Mucosa of stomach (tissue), 1 donor: ENCODE measurements around the gene RHOD.

Source experiments
- H3K27me3 ChIP-seq: one replicate; pipeline ENCODE4 v1.7.0; 2013; ENCODE audit warnings: mild to moderate bottlenecking, low read length; ENCODE audit not compliant: control insufficient read depth, insufficient read depth
- H3K36me3 ChIP-seq: one replicate; pipeline ENCODE4 v1.7.0; 2013; ENCODE audit warnings: low read length; ENCODE audit not compliant: control insufficient read depth, insufficient read depth
- H3K4me1 ChIP-seq: one replicate; pipeline ENCODE4 v1.7.0; 2013; ENCODE audit warnings: mild to moderate bottlenecking, low read length; ENCODE audit not compliant: control insufficient read depth, insufficient read depth
- H3K4me3 ChIP-seq: one replicate; pipeline ENCODE4 v1.7.0; 2013; ENCODE audit warnings: low read length
- H3K9ac ChIP-seq: one replicate; pipeline ENCODE4 v1.7.0; 2013; ENCODE audit warnings: mild to moderate bottlenecking, low read length, moderate library complexity
- H3K9me3 ChIP-seq: one replicate; pipeline ENCODE4 v1.7.0; 2013; ENCODE audit warnings: mild to moderate bottlenecking, low read length, moderate library complexity; ENCODE audit not compliant: control insufficient read depth
- donor health status: Pancreatic carcinoma.

Gene RHOD

DNA sequence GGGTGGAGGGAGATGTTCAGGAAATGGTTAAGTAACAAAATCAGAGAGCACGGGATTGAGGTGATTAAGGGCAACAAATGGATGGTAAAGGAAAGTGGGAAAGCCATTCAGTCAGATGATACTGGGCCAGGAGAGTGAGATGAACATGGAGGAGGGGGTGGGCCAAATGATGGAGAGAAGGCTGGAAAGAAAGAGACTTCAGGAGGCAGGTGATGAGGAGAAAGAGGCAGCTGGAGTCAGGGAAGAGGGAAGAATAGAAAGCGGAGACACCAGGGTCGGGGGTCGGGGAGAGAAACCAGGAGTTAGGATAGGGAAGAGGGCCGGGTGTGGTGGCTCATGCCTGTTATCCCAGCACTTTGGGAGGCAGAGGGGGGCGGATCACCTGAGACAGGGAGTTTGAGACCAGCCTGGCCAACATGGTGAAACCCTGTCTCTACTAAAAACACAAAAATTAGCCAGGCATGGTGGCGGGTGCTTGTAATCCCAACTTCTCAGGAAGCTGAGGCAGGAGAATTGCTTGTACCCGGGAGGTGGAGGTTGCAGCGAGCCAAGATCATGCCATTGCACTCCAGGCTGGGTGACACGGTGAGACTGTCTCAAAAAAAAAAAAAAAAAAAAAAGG is 57.7 kb downstream of the RHOD start:
- Histone ChIP-seq H3K27me3 (no peaks in the 10 kb centered on the region), H3K36me3 (no peaks in the 10 kb centered on the region), H3K9me3 (no peaks in the 10 kb centered on the region), H3K4me3 (no peak overlapping the region), H3K4me1 (peaks cover 20% of the 10 kb centered on the region), H3K9ac (no peak overlapping the region)

DNA sequence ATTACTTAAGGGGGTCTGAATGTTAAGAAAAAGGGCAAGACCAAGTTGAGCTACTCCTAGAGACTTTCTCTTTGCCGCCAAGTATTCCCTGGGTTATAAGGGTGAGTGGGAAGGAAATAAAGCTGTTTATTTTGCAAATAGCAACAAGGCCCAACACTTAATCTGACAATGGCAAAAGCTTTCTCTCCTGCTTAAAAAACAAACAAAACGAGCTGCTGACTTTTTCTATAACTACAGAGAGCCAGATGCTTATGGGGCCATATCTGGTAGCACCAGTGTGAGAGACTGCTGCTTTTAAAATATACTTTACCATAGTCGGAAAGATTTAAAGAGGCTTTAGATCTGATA is 60.1 kb downstream of the RHOD start:
- Histone ChIP-seq H3K9me3 (no peaks in the 10 kb centered on the region), H3K36me3 (no peaks in the 10 kb centered on the region), H3K4me3 (no peak overlapping the region), H3K27me3 (no peaks in the 10 kb centered on the region), H3K9ac (no peak overlapping the region), H3K4me1 (peaks cover 20% of the 10 kb centered on the region)

DNA sequence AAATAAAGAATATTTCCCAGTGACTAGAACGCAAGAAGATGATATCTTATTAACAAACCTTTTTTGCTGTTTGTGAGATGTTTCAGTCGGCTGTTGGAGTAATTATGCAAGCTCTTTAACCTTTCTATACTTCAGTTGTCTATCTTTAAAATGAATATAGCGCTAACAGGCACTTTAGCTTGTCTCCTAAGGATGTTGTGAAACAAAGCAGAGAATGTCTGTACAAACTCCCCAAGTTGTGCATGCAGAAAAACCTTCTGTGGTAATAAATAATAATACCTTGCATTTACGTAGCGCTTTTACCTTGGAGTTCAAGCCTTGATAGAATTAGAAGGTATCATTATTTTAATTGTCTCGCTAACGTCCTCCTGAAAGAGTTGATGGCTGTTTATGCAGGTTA is 60.5 kb downstream of the RHOD start:
- peaks cover 20% of the 10 kb centered on the region for H3K4me1 ChIP-seq
- H3K36me3 ChIP-seq: no peaks in the 10 kb centered on the region
- peak overlapping the region; percentile 9 for H3K4me3 ChIP-seq
- H3K27me3 ChIP-seq: no peaks in the 10 kb centered on the region
- H3K9me3 ChIP-seq: no peaks in the 10 kb centered on the region
- peak overlapping the region; percentile 79 for H3K9ac ChIP-seq

DNA sequence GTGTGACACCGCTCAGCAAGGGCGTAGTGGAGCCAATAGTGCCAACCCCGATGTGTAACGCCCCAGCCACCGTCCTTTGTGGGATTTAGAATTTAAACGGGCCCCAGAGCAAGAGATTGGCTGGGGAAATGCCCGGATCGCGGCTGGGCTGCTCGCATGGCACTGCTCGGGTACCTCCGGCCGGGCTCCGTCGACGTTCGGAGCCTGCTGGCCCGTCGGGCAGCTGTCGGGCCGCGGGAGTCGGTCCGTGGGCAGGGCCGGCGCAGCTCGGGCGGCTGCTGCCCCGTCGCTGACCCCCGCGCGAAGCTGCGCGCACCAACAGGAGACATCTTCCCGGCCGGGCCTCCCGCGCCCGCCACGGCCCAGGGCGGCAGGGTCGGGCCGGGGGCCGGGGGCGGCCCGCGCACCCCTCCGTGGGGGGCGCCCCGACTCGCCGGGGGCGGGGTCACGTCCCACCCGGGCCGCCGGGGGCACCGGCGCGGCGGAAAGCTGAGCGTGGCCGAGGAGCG is 61.1 kb downstream of the RHOD start:
- H3K4me3 ChIP-seq: peak overlapping the region; percentile 9
- no peaks in the 10 kb centered on the region for H3K36me3 ChIP-seq
- H3K4me1 ChIP-seq: peaks cover 20% of the 10 kb centered on the region
- H3K27me3 ChIP-seq: no peaks in the 10 kb centered on the region
- H3K9ac ChIP-seq: peak overlapping the region; percentile 90
- H3K9me3 ChIP-seq: no peaks in the 10 kb centered on the region

DNA sequence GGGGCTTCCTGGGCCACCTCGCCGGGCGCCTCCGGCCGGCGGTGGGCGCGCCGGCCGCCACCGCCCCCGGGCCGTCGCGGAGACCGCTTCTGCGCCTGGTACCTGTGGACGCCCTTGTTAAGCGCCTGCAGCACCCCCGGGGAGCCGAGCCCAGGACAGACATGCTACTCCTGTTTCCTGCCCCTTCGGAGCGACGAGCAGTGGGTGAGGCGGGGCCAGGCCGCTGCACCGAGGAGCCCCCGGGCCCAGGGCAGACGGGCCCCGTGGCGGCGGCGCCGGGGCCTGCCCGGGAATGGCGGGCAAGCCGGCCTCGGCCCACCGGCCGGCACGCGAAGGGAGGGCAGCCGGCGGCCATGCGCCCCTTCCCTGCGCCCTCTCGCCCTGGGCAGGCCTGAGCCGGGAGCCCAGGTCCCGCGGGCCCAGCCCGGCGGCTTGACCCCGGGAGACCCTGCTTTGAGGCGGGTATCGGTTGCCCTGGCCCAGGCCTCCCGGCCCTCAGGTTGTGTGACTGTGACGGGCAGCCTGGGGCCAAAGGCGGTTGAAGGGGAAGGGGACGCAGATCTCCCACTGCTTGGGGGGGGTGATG is 61.6 kb downstream of the RHOD start:
- Histone ChIP-seq H3K4me1 (peaks cover 20% of the 10 kb centered on the region), H3K4me3 (no peak overlapping the region), H3K9me3 (no peaks in the 10 kb centered on the region), H3K27me3 (no peaks in the 10 kb centered on the region), H3K36me3 (no peaks in the 10 kb centered on the region), H3K9ac (peak overlapping the region; percentile 90)

DNA sequence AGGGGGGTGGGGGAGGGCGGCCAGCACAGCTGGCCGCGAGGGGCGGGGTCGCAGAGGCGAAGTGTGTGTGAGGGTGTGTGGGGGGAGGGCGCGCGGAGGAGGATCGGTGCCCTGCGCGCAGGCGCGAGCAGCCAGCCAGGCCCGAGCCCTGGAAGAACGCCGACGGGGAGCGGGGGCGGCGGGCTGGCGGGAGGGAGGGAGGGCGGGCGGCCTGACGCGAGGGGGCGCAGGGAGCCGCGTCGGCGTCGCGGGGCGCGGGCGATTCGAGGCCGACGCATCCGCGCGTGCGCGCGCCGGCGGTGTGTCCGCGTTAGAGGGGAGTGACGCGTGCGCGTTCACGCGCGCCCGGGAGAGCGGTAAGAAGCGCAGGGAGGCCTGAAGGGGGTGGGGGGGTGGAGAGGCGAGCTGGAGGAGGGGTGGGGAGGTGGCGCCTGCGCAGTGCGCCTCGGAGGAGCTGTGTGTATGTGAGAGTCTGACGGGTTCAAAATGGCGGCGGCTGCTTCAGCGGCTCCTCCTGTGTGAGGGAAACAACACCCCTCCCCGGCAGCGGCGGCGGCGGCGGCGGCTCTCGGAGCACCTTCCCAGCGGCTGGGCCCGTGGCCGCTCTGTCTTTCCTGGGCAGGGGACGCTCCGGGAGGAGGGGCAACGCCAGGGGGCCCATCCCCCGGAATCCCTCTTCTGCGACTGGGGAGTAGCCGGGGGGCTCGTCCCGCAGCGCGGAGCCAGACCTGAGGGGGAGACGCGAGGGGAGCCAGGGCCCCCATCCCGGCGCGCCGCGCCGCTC is 62.3 kb downstream of the RHOD start, which contains the start of gene KDM2A:
Gene KDM2A (plus strand): TSS at position 463 of the 784 bp plus-strand sequence. CDS start 2,054 bp downstream, outside the sequence.
- Histone ChIP-seq H3K4me1 (peaks cover 20% of the 10 kb centered on the region), H3K9ac (peak within 1 kb of the TSS; percentile 90)

DNA sequence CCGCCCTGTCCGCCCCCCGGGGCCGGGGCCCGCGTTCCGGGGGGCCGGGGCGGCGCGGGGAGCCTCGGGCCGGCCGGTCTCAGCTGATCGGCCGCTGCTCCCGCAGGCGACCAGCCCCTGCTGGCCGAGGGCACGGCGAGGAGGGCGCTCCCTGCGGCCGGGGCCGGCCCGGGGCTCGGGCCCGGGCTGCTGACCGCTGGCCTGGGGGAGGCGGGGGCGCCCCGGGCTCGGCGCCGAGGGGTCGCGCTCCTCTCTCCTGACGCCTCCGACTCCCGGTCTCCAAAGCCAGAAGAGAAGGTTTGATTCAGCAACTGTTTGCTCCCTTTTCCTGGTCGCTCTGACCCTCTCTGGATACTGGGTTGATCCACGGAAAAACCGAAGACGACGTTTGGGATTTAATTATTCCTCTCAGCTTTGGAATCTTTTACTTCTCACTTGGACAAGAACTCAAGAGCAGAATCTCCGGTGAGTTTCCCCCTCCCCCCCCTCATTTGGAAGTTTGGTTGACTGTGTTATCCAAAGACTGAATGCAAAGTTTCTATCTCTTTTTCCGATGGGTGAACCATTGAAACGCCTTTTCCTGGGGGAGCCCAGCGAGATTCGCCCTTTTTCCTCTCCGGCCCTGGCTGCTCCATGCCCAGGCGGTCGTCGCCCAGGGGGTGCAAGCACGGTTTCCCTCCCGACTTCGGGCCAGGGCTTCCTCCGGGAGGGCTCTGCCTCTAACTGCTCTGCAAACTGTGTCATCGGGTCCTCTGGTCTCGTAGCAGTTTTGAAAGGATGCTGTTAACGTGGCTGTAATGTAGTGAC is 63.1 kb downstream of the RHOD start:
- peak overlapping the region; percentile 90 for H3K9ac ChIP-seq
- peaks cover 15% of the 10 kb centered on the region for H3K4me1 ChIP-seq
- peak overlapping the region; percentile 93 for H3K4me3 ChIP-seq
- no peaks in the 10 kb centered on the region for H3K27me3 ChIP-seq
- no peaks in the 10 kb centered on the region for H3K36me3 ChIP-seq
- no peaks in the 10 kb centered on the region for H3K9me3 ChIP-seq

More for the DNA sequence above, 62.3 kb downstream of the RHOD start, which contains the start of gene KDM2A:
- Histone ChIP-seq H3K27me3 (no peaks in the 10 kb centered on the region), H3K4me3 (peak within 1 kb of the TSS; percentile 93), H3K36me3 (no peaks in the 10 kb centered on the region), H3K9me3 (no peaks in the 10 kb centered on the region)

DNA sequence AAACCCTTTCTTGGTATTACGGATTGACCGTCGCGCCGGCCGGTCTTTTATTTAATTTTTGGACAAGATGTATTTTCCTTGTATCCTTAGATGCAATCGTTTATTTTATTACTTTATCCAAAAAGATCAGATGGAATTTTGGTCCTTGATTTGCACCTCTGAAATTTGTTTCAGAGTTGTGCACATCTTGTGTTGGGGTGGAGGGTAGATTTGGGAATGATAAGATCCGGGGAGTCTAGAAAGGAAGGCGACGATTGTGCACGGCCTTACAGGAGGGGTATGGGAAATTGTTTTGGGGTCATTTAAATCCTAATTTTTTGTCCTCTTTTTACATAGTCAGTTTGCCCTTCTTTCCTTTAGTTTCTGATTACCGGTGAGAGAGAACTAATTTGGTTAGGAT is 63.8 kb downstream of the RHOD start:
- Histone ChIP-seq H3K27me3 (no peaks in the 10 kb centered on the region), H3K4me1 (peaks cover 9% of the 10 kb centered on the region), H3K36me3 (no peaks in the 10 kb centered on the region), H3K9me3 (no peaks in the 10 kb centered on the region), H3K9ac (peak overlapping the region; percentile 90), H3K4me3 (peak overlapping the region; percentile 93)

DNA sequence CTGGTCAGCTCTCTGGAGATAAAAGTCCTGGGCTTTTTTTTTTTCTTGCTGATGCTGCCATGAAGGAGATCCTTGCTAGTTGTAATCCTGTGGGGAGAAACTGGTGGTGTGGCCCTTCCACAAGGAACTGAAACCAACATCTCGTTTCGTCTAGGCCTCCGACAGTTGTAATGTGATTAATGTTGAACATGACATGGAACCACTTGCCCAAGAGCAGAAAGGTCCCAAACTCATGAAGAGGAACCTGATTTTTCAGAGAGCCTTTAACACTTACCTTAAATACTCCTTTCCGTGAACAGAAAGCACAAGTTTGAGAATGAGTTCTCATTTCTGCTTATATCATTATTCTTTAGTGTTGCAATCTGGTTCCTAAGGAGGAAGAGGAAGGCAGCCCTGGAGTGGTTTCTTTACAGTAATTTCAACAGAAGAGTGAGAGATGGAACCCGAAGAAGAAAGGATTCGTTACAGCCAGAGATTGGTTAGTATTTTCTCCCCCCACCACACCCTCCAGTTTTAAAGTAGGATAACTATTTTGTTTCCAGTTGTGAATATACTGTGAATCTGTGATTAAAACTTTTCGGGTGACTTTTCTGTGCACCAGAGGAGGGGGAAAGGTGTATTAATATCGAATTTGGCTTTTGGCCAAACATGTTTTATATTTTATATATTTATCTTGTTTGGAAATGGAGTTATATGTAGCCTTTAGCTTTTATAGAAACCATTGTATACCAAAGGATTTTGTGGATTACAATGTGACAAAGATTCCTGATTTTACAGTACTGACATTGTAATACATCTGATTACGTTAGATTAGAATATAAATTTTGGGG is 64.4 kb downstream of the RHOD start:
- H3K9me3 ChIP-seq: no peaks in the 10 kb centered on the region
- H3K36me3 ChIP-seq: no peaks in the 10 kb centered on the region
- H3K4me3 ChIP-seq: peak overlapping the region; percentile 93
- H3K4me1 ChIP-seq: peaks cover 4% of the 10 kb centered on the region
- H3K27me3 ChIP-seq: no peaks in the 10 kb centered on the region
- peak overlapping the region; percentile 90 for H3K9ac ChIP-seq
